Transverse colon (tissue), 4 donors: ENCODE measurements around the gene SEZ6L2. TPM values are rescaled to one million over a fixed set of nuclear protein-coding genes. Genes with fewer than 3 reads are reported as not detected.

Experiments used
- DNase-seq: peaks from one replicate; pipeline ENCODE4 v3.0.0-alpha.2; 2019
- H3K27ac ChIP-seq, 4 donors: fragments of 200-600 bp; sonication (generic); 2 replicates each; pipeline ENCODE4 v1.5.1; 2016 to 2018; ENCODE audit warnings: inconsistent platforms in 4 of 4
- H3K27me3 ChIP-seq: fragments of 200-600 bp; sonication (generic); 2 replicates; pipeline ENCODE4 v1.5.1; 2017; ENCODE audit warnings: inconsistent platforms
- H3K36me3 ChIP-seq, 4 donors: fragments of 200-600 bp; sonication (generic); 2 replicates each; pipeline ENCODE4 v1.5.1; 2017 to 2019; ENCODE audit warnings: inconsistent platforms in 4 of 4
- H3K4me1 ChIP-seq, 4 donors: fragments of 200-600 bp; sonication (generic); 2 replicates each; pipeline ENCODE4 v1.5.1; 2017 to 2020; ENCODE audit warnings: inconsistent platforms in 4 of 4
- H3K4me3 ChIP-seq, 4 donors: fragments of 200-600 bp; sonication (generic); 1 replicate in 1 of 4; 2 replicates in 3 of 4; pipeline versions ENCODE4 v1.5.1 to v1.6.1; 2017 to 2019; ENCODE audit warnings: inconsistent platforms in 4 of 4
- H3K9me3 ChIP-seq, 2 donors: fragments of 200-600 bp; sonication (generic); 2 replicates each; pipeline ENCODE4 v1.5.1; 2017 to 2019; ENCODE audit warnings: inconsistent platforms in 2 of 2
- CTCF ChIP-seq, 5 experiments: fragments of 200-600 bp in 3 of 5; fragments of 450-650 bp in 2 of 5; sonication (generic) in 3 of 5; IDR thresholded peaks; 1 replicate in 2 of 5; 2 replicates in 3 of 5; pipeline ENCODE4 v1.5.1; 2016 to 2017; ENCODE audit warnings: antibody characterized with exemption in 5 of 5, inconsistent platforms in 3 of 5, mild to moderate bottlenecking in 2 of 5, moderate library complexity in 1 of 5
- EP300 ChIP-seq: sonication (generic); formaldehyde crosslinking; IDR thresholded peaks from one replicate; pipeline ENCODE4 v1.6.1; 2017; ENCODE audit warnings: antibody characterized with exemption, low read depth
- POLR2A ChIP-seq: fragments of 450-650 bp; IDR thresholded peaks from one replicate; pipeline ENCODE4 v1.6.1; 2016; ENCODE audit warnings: antibody characterized with exemption, mild to moderate bottlenecking, moderate library complexity
- POLR2AphosphoS5 ChIP-seq, 3 donors: sonication (generic); formaldehyde crosslinking; IDR thresholded peaks; one replicate each; pipeline ENCODE4 v1.6.1; 2016; ENCODE audit warnings: antibody characterized with exemption in 3 of 3
- WGBS, 2 donors: methylation state at CpG; one replicate each; pipeline ENCODE4 v1.1.5; 2018; ENCODE audit warnings: low coverage in 1 of 2; 5-methylcytosine and 5-hydroxymethylcytosine counted together
- in situ Hi-C, 4 donors: fragments of 200-750 bp; cut with MboI; loops; one replicate each; pipeline versions ENCODE4 v1.15.0 to v1.15.1; 2017; ENCODE audit warnings: low sequenced_read_pairs in 3 of 4, low pct_ligation_motif_present in 1 of 4, low pct_unique_long_range_greater_than_20kb in 1 of 4
- intact Hi-C: fragments of 100-400 bp; cut with DNase I; formaldehyde crosslinking; loops from one replicate; pipeline ENCODE4 v1.15.1; 2023; ENCODE audit warnings: low total_unique reads
- total RNA-seq, 4 donors: library from RNA; depleted of rRNA; stranded (reverse); fragments of >200 nt; gene quantifications; one replicate each; pipeline ENCODE4 v1.1.0, GENCODE V29; 2016

SEZ6L2 gene
- total RNA-seq, 4 donors from 2014 or later = 2.0 to 9.7 (median 6.3) TPM

GRCh38 chr16:29868396-29869009 lies 30.8 kb downstream of the SEZ6L2 start:
- no peaks in the 10 kb centered on the region for H3K9me3 ChIP-seq
- intact Hi-C loops = no loop called here
- in situ Hi-C loops = loop anchor here in 2 of 4 donors (25.0 kb wide), 1 partner anchor 144 kb away; the partner anchor contains the start of genes C16orf92 (in 2 of the 2) and DOC2A (in 2 of the 2)
- no peak overlapping the region for H3K4me3 ChIP-seq
- no peaks in the 10 kb centered on the region for H3K36me3 ChIP-seq
- no peak for DNase-seq
- H3K4me1 ChIP-seq = peaks cover 0 to 4% (median 2%) of the 10 kb centered on the region in 4 donors
- no peak overlapping the region for H3K27ac ChIP-seq
- H3K27me3 ChIP-seq = no peaks in the 10 kb centered on the region
- TF ChIP-seq POLR2AphosphoS5 (IDR thresholded peaks at IDR 0.05) (no peak), POLR2A (no peak), EP300 (no peak), CTCF (IDR thresholded peaks at IDR 0.05) (no peak)
- WGBS, 2 donors = 73% methylated on average over 8 of the region's 8 CpGs; no CpG with 5 or more reads in 1 of the 2 donors

- 79 to 100% methylated on average over 1 to 9 of the region's 9 CpGs for WGBS, 2 donors
Measured at GRCh38 chr16:29864205-29864604, 35.1 kb downstream of the SEZ6L2 start.

GRCh38 chr16:29863669-29863984 lies 35.7 kb downstream of the SEZ6L2 start:
- peak overlapping the region in 1 of 4 donors; percentile 90 for H3K4me3 ChIP-seq
- H3K36me3 ChIP-seq = peaks cover 0 to 21% (median 8%) of the 10 kb centered on the region in 4 donors
- H3K27me3 ChIP-seq = no peaks in the 10 kb centered on the region
- no peak for DNase-seq
- no peak for TF ChIP-seq EP300
- H3K9me3 ChIP-seq = no peaks in the 10 kb centered on the region
- intact Hi-C loops (no loop called here), in situ Hi-C loops (loop anchor here in 2 of 4 donors (25.0 kb wide), 1 partner anchor 149 kb away; the partner anchor contains the start of genes C16orf92 (in 2 of the 2) and DOC2A (in 2 of the 2))
- peaks cover 10 to 24% (median 18%) of the 10 kb centered on the region in 4 donors for H3K4me1 ChIP-seq
- H3K27ac ChIP-seq = peak overlapping the region; percentile 89 to 96 (median 94)
- 34 to 40% methylated on average over 1 to 16 of the region's 16 CpGs for WGBS, 2 donors

More at GRCh38 chr16:29864205-29864604, 35.1 kb downstream of the SEZ6L2 start:
- intact Hi-C loops (no loop called here), in situ Hi-C loops (loop anchor here in 2 of 4 donors (25.0 kb wide), 1 partner anchor 148 kb away; the partner anchor contains the start of genes C16orf92 (in 2 of the 2) and DOC2A (in 2 of the 2))
- no peak for DNase-seq
- Histone ChIP-seq H3K4me3 (no peak overlapping the region), H3K36me3 (peaks cover 0 to 15% (median 6%) of the 10 kb centered on the region in 4 donors), H3K4me1 (peaks cover 10 to 24% (median 18%) of the 10 kb centered on the region in 4 donors), H3K27ac (no peak overlapping the region), H3K9me3 (no peaks in the 10 kb centered on the region), H3K27me3 (no peaks in the 10 kb centered on the region)
- TF ChIP-seq POLR2A (no peak), CTCF (IDR thresholded peaks at IDR 0.05) (no peak), EP300 (no peak), POLR2AphosphoS5 (IDR thresholded peaks at IDR 0.05) (no peak)

GRCh38 chr16:29862884-29863668 lies 36.3 kb downstream of the SEZ6L2 start, which contains the start of gene CDIPT:
TSS of gene CDIPT (minus strand) at chr16:29863226. CDS start at chr16:29862857, 369 bp downstream.
- peak; percentile 95 for DNase-seq
- intact Hi-C loops = no loop called here

More at GRCh38 chr16:29862884-29863668, 36.3 kb downstream of the SEZ6L2 start, which contains the start of gene CDIPT:
- in situ Hi-C loops = loop anchor here in 2 of 4 donors (25.0 kb wide), 1 partner anchor 149 kb away; the partner anchor contains the start of genes C16orf92 (in 2 of the 2) and DOC2A (in 2 of the 2)
- WGBS, 2 donors = 0 to 2% methylated on average over 8 to 57 of the region's 57 CpGs
- H3K9me3 ChIP-seq = no peaks in the 10 kb centered on the region
- no peaks in the 10 kb centered on the region for H3K27me3 ChIP-seq
- TF ChIP-seq POLR2A (peak; percentile 52), POLR2AphosphoS5 (IDR thresholded peaks at IDR 0.05) (peak; percentile 11 to 82 (median 53)), CTCF (IDR thresholded peaks at IDR 0.05) (peak; percentile 42 to 92 (median 47)), EP300 (no peak)
- H3K27ac ChIP-seq = peak within 1 kb of the TSS; percentile 89 to 96 (median 94)
- peak within 1 kb of the TSS; percentile 90 to 95 (median 91) for H3K4me3 ChIP-seq
- peaks cover 10 to 24% (median 18%) of the 10 kb centered on the region in 4 donors for H3K4me1 ChIP-seq
- H3K36me3 ChIP-seq = peaks cover 0 to 24% (median 10%) of the 10 kb centered on the region in 4 donors
